ENCODE measurements around the gene SPPL3. TPM values are rescaled to one million over a fixed set of nuclear protein-coding genes. Genes with fewer than 3 reads are reported as not detected.

Gene SPPL3
- total RNA-seq, 6 experiments from 2014 or later, result 35.3 to 59.1 (median 47.1) TPM

- Mint-ChIP-seq H3K36me3 (ENCODE audit: low read depth) (no peaks in the 10 kb centered on the region), H3K27ac (no peak overlapping the region), H3K4me3 (no peak overlapping the region), H3K27me3 (ENCODE audit: insufficient read depth) (no peaks in the 10 kb centered on the region), H3K4me1 (ENCODE audit: low read depth) (no peaks in the 10 kb centered on the region), H3K9me3 (no peaks in the 10 kb centered on the region)
- DNase-seq, result no peak
- TF ChIP-seq CTCF (IDR thresholded peaks at IDR 0.05), result no peak
These were observed 87.8 kb downstream of the SPPL3 start for GRCh38 chr12:120816363-120816762.

GRCh38 chr12:120814903-120815429, 89.2 kb downstream of the SPPL3 start:
- no peak for TF ChIP-seq CTCF (IDR thresholded peaks at IDR 0.05)
- H3K36me3 Mint-ChIP-seq (ENCODE audit: low read depth), result no peaks in the 10 kb centered on the region
- H3K4me3 Mint-ChIP-seq, result no peak overlapping the region
- H3K4me1 Mint-ChIP-seq (ENCODE audit: low read depth), result no peaks in the 10 kb centered on the region
- H3K27ac Mint-ChIP-seq, result no peak overlapping the region
- DNase-seq, result no peak
- no peaks in the 10 kb centered on the region for H3K27me3 Mint-ChIP-seq (ENCODE audit: insufficient read depth)
- H3K9me3 Mint-ChIP-seq, result no peaks in the 10 kb centered on the region

- Mint-ChIP-seq H3K27me3 (ENCODE audit: insufficient read depth) (no peaks in the 10 kb centered on the region), H3K4me1 (ENCODE audit: low read depth) (no peaks in the 10 kb centered on the region), H3K27ac (no peak overlapping the region), H3K36me3 (ENCODE audit: low read depth) (no peaks in the 10 kb centered on the region), H3K9me3 (no peaks in the 10 kb centered on the region), H3K4me3 (no peak overlapping the region)
- TF ChIP-seq CTCF (IDR thresholded peaks at IDR 0.05), result no peak
- no peak for DNase-seq
These were observed 89.8 kb downstream of the SPPL3 start for GRCh38 chr12:120814203-120814902.

GRCh38 chr12:120813588-120814153, 90.5 kb downstream of the SPPL3 start:
- H3K36me3 Mint-ChIP-seq (ENCODE audit: low read depth), result no peaks in the 10 kb centered on the region
- H3K4me1 Mint-ChIP-seq (ENCODE audit: low read depth), result no peaks in the 10 kb centered on the region
- no peak for DNase-seq
- no peaks in the 10 kb centered on the region for H3K27me3 Mint-ChIP-seq (ENCODE audit: insufficient read depth)
- TF ChIP-seq CTCF (IDR thresholded peaks at IDR 0.05), result no peak
- no peak overlapping the region for H3K4me3 Mint-ChIP-seq
- no peak overlapping the region for H3K27ac Mint-ChIP-seq
- no peaks in the 10 kb centered on the region for H3K9me3 Mint-ChIP-seq

- no peak overlapping the region for H3K27ac Mint-ChIP-seq
- TF ChIP-seq CTCF (IDR thresholded peaks at IDR 0.05), result no peak
- no peaks in the 10 kb centered on the region for H3K4me1 Mint-ChIP-seq (ENCODE audit: low read depth)
- H3K36me3 Mint-ChIP-seq (ENCODE audit: low read depth), result no peaks in the 10 kb centered on the region
- no peak for DNase-seq
- no peak overlapping the region for H3K4me3 Mint-ChIP-seq
- no peaks in the 10 kb centered on the region for H3K27me3 Mint-ChIP-seq (ENCODE audit: insufficient read depth)
- H3K9me3 Mint-ChIP-seq, result no peaks in the 10 kb centered on the region
These were observed 94.1 kb downstream of the SPPL3 start for GRCh38 chr12:120810021-120810420.
